HFFc6 (cell line): ENCODE results near the gene GIMAP5. TPM values are rescaled to one million over a fixed set of nuclear protein-coding genes. Genes with fewer than 3 reads are reported as not detected.

Source experiments
- DNase-seq: peaks from one replicate; pipeline ENCODE4 v3.0.0-alpha.2; 2018
- H3K27ac Mint-ChIP-seq: 2 replicates; pipeline ENCODE4 v1.8.0; 2020; ENCODE audit warnings: mild to moderate bottlenecking, mixed read lengths
- H3K27me3 Mint-ChIP-seq: 2 replicates; pipeline ENCODE4 v1.8.0; 2021; ENCODE audit warnings: mild to moderate bottlenecking, moderate library complexity, mixed read lengths; ENCODE audit not compliant: insufficient read depth
- H3K36me3 Mint-ChIP-seq: 2 replicates; pipeline ENCODE4 v1.8.0; 2021; ENCODE audit warnings: low read depth, mixed read lengths
- H3K4me1 Mint-ChIP-seq: 2 replicates; pipeline ENCODE4 v1.8.0; 2020; ENCODE audit warnings: low read depth, mixed read lengths
- H3K4me3 Mint-ChIP-seq: 2 replicates; pipeline ENCODE4 v1.8.0; 2020; ENCODE audit warnings: mild to moderate bottlenecking, moderate library complexity, mixed read lengths
- H3K9me3 Mint-ChIP-seq: 2 replicates; pipeline ENCODE4 v1.8.0; 2020; ENCODE audit warnings: mild to moderate bottlenecking, mixed read lengths
- CTCF ChIP-seq: fragments of 200-600 bp; sonication (generic); IDR thresholded peaks from 2 replicates; pipeline ENCODE4 v1.5.0; 2021; ENCODE audit warnings: antibody characterized with exemption, mild to moderate bottlenecking
- total RNA-seq, 6 experiments: library from RNA; stranded (reverse); fragmentation: NEBNext Ultra II Directional; extraction: Animal tissue kit (Norgen Biotek cat#: 25700); gene quantifications; 2 replicates in 1 of 6; 3 replicates in 5 of 6; pipeline ENCODE4 v1.2.3, GENCODE V29; 2021

Gene GIMAP5
- total RNA-seq, 6 experiments from 2014 or later = not detected

- TF ChIP-seq CTCF = no peak
- no peaks in the 10 kb centered on the region for H3K4me1 Mint-ChIP-seq
- DNase-seq = no peak
These were observed 43.1 kb downstream of the GIMAP5 start for GRCh38 chr7:150780292-150780691.

GRCh38 chr7:150781103-150781502 lies 43.9 kb downstream of the GIMAP5 start:
- no peaks in the 10 kb centered on the region for H3K36me3 Mint-ChIP-seq
- H3K27ac Mint-ChIP-seq = no peak overlapping the region
- H3K4me3 Mint-ChIP-seq = no peak overlapping the region
- TF ChIP-seq CTCF = no peak
- peaks cover 13% of the 10 kb centered on the region for H3K27me3 Mint-ChIP-seq
- H3K9me3 Mint-ChIP-seq = no peaks in the 10 kb centered on the region
- H3K4me1 Mint-ChIP-seq = no peaks in the 10 kb centered on the region
- no peak for DNase-seq

More at GRCh38 chr7:150780292-150780691, 43.1 kb downstream of the GIMAP5 start:
- no peaks in the 10 kb centered on the region for H3K36me3 Mint-ChIP-seq
- no peaks in the 10 kb centered on the region for H3K9me3 Mint-ChIP-seq
- H3K4me3 Mint-ChIP-seq = no peak overlapping the region
- H3K27ac Mint-ChIP-seq = no peak overlapping the region
- H3K27me3 Mint-ChIP-seq = peaks cover 12% of the 10 kb centered on the region

- H3K4me1 Mint-ChIP-seq = no peaks in the 10 kb centered on the region
- no peaks in the 10 kb centered on the region for H3K9me3 Mint-ChIP-seq
- H3K27ac Mint-ChIP-seq = no peak overlapping the region
- TF ChIP-seq CTCF = no peak
- peaks cover 13% of the 10 kb centered on the region for H3K27me3 Mint-ChIP-seq
- no peak overlapping the region for H3K4me3 Mint-ChIP-seq
- no peak for DNase-seq
- no peaks in the 10 kb centered on the region for H3K36me3 Mint-ChIP-seq
These were observed 44.7 kb downstream of the GIMAP5 start for GRCh38 chr7:150781961-150782360.

GRCh38 chr7:150784120-150784736 lies 47.0 kb downstream of the GIMAP5 start:
- Mint-ChIP-seq H3K27ac (no peak overlapping the region), H3K36me3 (no peaks in the 10 kb centered on the region), H3K4me1 (no peaks in the 10 kb centered on the region), H3K27me3 (peaks cover 17% of the 10 kb centered on the region), H3K4me3 (no peak overlapping the region), H3K9me3 (no peaks in the 10 kb centered on the region)
- TF ChIP-seq CTCF = no peak
- no peak for DNase-seq

- no peaks in the 10 kb centered on the region for H3K9me3 Mint-ChIP-seq
- no peak for DNase-seq
- H3K27ac Mint-ChIP-seq = no peak overlapping the region
- H3K27me3 Mint-ChIP-seq = peaks cover 17% of the 10 kb centered on the region
- H3K36me3 Mint-ChIP-seq = no peaks in the 10 kb centered on the region
- no peak for TF ChIP-seq CTCF
- no peak overlapping the region for H3K4me3 Mint-ChIP-seq
- no peaks in the 10 kb centered on the region for H3K4me1 Mint-ChIP-seq
These were observed 47.7 kb downstream of the GIMAP5 start for GRCh38 chr7:150784954-150785353.
